HG02763 (cell line): ENCODE data around the gene CDON.
"Not testable (repeated sequence)": the region's sequence is repeated elsewhere in the genome, so short reads cannot be mapped to it uniquely, and the experiment has no call there.

Source experiments
- ATAC-seq: cut with Tn5 transposase; IDR thresholded peaks from one replicate; pipeline ENCODE4 v1.9.1; 2021; ENCODE audit warnings: mild to moderate bottlenecking, moderate library complexity; ENCODE audit not compliant: unreplicated experiment

The CDON gene

GRCh38 chr11:125930076-125930450 lies 132.6 kb downstream of the CDON start:
- ATAC-seq: no peak

DNA sequence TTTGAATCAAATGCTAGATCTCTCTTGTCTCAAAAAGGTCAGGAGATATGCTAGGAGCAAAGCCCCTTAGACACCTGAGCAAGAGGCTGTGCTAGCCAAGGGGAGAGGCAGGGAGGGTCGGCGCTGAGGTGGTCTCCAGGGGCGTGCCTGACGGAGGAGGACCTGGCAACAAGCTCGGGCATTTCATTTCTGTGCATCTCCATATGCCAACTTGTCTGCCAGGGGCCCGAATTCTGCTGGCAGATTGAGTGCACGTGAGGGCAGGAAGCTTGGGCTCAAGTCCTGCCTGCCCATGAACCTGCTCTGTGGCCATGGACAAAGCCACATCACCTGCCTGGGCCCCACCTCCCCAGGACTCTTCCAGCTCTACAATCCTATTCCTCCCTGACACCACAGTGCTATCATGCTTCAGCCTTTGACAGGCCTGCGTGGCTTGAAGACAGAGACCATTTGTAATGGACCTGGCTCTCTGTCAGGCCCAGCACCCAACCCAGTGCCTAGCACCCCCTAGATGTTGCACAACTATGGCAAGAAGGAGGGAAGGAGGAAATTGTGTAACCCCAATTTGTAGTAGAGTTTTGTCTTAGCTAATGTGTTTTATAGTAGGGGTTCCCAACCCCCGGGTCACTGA lies 133.1 kb downstream of the CDON start:
- ATAC-seq: no peak

DNA sequence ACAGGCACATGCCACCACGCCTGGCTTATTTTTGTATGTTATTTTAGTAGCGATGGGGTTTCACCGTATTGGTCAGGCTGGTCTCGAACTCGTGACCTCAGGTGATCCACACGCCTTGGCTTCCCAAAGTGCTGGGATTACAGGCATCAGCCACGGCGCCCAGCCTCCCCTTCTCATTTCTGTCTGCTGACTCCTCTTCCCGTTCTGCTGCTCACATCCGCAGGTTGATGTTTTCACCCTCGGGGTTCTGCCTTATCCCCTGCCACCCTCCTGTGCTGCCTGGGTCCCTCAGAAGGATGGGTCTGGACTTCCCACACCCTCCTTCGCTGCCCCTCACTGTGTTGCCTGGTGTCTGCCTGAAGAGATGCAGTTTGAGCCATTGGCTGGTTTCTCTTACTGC lies 136.0 kb downstream of the CDON start:
- no peak for ATAC-seq

DNA sequence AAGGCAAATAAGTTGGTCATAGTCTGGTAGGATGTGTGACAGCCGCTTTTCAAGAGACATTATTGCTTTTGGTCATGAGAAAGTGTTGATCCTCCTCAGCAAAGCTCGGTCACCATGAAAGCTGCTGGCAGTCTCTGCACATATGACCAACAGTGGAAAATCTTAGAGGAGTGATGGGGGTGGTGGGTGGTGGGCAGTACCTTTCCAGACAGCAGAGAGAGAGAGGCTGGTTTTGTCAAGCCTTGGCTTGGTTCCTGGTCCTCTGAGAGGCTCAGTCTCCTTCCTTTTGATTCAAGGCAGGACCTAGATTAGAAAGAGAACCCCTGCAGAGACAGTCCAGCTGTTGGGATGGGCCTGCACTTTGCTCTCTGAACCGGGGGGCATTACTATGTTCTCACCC lies 136.9 kb downstream of the CDON start:
- ATAC-seq: no peak

- no peak for ATAC-seq
Measured at GRCh38 chr11:125925247-125925740, 137.4 kb downstream of the CDON start.

- ATAC-seq: no peak
Measured at GRCh38 chr11:125924384-125925007, 138.2 kb downstream of the CDON start.

DNA sequence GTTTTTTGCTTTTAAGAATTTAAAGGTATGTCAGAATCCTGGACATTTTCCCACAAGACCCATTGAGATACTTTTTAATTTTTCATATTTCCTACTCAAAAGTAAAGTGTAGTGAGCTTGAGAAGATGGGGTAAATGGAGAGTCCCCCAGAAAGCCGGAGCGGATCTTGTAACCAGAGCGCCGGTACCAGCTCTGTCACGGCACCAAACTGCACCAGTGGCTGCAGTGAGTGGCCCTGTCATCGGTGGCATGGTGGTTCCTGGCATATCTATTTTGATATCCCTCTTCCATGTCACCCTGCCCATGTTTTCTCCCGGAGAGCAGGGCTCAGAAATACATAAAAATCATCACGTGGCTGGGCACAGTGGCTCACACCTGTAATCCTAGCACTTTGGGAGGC lies 139.0 kb downstream of the CDON start:
- ATAC-seq: no peak

DNA sequence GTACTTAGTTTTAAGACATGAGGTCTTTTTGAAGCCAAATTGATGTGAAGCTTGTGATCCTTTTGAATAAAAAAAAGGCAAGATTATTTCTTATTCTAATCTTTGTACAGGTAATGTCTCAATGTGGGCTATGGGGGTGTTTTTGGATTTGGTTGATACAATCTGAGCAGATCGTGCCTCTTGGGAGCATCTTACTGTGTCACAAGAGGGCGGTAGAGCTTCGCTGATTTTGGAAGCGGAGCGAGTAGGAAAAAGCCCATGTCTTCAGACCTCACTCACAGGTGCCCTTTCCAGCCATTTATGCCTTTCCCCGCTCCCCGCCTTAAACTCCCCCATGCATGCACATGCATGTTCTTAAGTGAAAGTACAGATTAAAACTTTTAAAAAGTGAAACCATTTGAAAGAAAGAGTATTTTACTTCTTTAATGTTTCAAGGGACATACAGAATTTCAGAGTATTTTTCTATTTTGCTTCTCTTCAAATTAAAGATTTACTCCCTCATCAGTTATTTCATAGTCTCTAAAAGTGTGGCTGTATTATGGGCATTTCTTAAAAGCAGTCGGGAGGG lies 139.6 kb downstream of the CDON start:
- ATAC-seq: no peak

- no peak for ATAC-seq
Measured at GRCh38 chr11:125922156-125922555, 140.5 kb downstream of the CDON start.

- ATAC-seq: no peak
Measured at GRCh38 chr11:125921042-125921441, 141.6 kb downstream of the CDON start.

DNA sequence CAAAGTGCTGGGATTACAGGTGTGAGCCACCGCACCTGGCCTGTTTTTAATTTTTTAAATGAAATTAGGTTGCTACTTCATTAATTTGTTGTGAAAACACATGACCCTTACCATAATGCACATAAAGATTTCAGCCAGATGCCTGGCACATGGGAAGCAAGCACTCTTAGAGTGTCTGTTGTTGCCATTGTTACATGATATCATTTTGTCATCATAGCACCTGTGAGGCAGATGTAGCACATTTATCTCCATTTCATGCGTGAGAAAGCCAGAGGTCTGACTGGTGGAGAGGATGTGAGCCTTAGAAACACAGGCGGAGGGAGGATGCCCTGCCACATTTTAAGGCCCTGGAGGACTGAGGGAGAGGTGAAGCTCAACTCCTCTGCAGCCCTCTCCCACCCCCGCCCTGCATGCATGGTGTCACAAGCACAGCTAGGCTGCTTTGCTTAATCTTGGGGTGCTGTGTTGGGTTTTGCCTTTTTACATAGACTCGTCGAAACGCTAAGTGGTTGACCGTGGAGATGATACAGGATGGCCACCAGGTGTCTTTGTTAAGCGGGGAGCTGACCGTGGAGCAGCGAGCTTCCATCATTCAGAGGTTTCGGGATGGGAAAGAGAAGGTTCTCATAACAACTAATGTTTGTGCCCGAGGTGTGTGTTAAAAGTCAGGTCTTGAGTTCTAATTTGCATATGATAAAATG lies 144.4 kb downstream of the CDON start:
- ATAC-seq: no peak

GRCh38 chr11:125916683-125917347 lies 145.9 kb downstream of the CDON start:
- ATAC-seq: no peak

GRCh38 chr11:125914601-125915000 lies 148.1 kb downstream of the CDON start:
- ATAC-seq: not testable (repeated sequence)

- ATAC-seq: no peak
Measured at GRCh38 chr11:125910226-125910849, 152.3 kb downstream of the CDON start.
